Measurements from ENCODE around the gene CABYR. TPM values are rescaled to one million over a fixed set of nuclear protein-coding genes. Genes with fewer than 3 reads are reported as not detected.

Gene CABYR
- total and polyA plus RNA-seq, 2 of the 13 experiments (the other 11 are each of a cell fraction or from before 2014, with no cell fraction given): 0.71 to 0.88 TPM

DNA sequence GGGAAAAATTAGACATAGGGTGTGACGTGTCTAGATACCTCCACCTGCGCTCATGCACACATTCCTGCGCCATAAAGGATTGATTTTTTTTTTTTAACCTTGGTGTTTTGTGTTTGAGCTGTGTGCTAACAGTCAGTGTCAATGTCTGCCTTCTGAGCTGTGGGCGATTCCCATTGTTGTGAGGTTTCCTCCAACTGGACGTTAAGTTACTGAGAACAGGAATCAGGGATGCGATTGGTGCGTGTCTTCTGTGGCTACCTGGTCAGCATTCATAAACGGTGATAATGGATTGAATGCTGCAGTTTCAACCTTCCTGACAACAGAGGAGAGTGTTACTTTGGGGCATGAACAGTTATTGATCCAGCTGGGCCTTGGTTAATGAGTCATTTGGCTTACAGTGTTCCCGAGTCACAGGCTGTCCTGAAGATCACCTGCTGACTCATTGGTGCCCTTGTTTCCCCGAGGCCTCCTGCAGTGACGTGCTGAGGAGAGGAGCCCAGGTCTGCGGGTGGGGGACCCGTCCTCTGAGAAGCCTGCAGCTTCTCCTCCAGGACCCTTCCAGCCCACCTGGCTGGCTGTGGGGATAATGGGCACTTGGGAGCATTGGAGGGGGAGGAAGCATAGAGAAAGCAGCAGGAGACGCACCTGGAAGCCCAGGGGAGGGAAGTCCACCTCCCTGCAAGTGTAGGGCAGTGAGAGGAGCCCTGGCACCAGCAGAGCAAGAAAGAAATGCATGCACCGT lies 25.8 kb upstream of the CABYR start (continued):
- TF ChIP-seq, protein P1, sequence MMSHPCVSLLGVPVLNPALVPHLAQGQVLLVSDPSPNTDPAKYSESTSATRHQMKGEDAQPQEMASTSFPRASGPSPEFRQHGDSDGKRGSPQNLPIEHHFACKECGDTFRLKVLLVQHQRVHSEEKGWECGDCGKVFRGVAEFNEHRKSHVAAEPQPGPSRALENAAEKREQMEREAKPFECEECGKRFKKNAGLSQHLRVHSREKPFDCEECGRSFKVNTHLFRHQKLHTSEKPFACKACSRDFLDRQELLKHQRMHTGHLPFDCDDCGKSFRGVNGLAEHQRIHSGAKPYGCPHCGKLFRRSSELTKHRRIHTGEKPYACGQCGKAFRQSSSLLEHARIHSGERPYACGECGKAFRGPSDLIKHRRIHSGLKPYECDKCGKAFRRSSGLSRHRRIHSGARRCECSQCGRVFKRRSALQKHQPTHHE (CRISPR knock-in tag; IDR thresholded peaks at IDR 0.05; ENCODE audit: borderline replicate concordance): no peak; the same call in 1 of the 2 replicates
- TF ChIP-seq PTBP1 (IDR thresholded peaks at IDR 0.05; ENCODE audit: low read depth, low read length, poor library complexity, severe bottlenecking) (no peak), ZSCAN25 (CRISPR knock-in tag; IDR thresholded peaks at IDR 0.05) (0 out of 2 replicates have a peak, but pooled peaks have one; percentile 38), RORA (CRISPR knock-in tag; IDR thresholded peaks at IDR 0.05) (no peak), ZKSCAN1 (IDR thresholded peaks at IDR 0.05; ENCODE audit: low read length) (no peak), EHMT2 (IDR thresholded peaks at IDR 0.05; ENCODE audit: borderline replicate concordance, low read depth, low read length) (peak; percentile 44; the same call in 1 of the 2 replicates), SAP130 (CRISPR knock-in tag; IDR thresholded peaks at IDR 0.05; ENCODE audit: low read depth) (peak; percentile 85), ESRRA (CRISPR knock-in tag; IDR thresholded peaks at IDR 0.05; ENCODE audit: low read depth) (peak; percentile 40; the same call in 1 of the 2 replicates), YY1 (IDR thresholded peaks at IDR 0.05; ENCODE audit: insufficient read depth, insufficient replicate concordance, low read depth, low read length) (no peak), NFE2L1 (CRISPR knock-in tag; IDR thresholded peaks at IDR 0.05; ENCODE audit: borderline replicate concordance) (peak; percentile 92), PAWR (CRISPR knock-in tag; IDR thresholded peaks at IDR 0.05; ENCODE audit: borderline replicate concordance) (no peak), CENPT (CRISPR knock-in tag; IDR thresholded peaks at IDR 0.05; ENCODE audit: low read depth) (no peak), CEBPG (CRISPR knock-in tag; IDR thresholded peaks at IDR 0.05) (peak; percentile 52)
- TF ChIP-seq, protein P2, sequence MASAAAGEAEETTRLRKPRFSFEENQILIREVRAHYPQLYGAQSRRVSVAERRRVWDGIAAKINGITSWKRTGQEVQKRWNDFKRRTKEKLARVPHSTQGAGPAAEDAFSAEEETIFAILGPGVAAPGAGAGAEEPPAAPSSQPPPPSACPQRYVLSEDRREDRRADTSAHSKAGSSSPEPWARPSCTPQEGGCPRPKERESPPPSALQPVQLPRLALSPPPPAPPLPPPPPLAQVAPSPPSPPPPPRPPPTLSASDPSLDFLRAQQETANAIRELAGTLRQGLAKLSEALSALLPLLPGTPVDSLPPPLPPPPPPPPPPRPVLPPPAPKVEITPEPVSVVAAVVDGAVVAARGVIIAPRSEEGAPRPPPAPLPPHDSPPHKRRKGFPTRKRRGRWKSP (CRISPR knock-in tag; IDR thresholded peaks at IDR 0.05): no peak
- TF ChIP-seq, protein P3, sequence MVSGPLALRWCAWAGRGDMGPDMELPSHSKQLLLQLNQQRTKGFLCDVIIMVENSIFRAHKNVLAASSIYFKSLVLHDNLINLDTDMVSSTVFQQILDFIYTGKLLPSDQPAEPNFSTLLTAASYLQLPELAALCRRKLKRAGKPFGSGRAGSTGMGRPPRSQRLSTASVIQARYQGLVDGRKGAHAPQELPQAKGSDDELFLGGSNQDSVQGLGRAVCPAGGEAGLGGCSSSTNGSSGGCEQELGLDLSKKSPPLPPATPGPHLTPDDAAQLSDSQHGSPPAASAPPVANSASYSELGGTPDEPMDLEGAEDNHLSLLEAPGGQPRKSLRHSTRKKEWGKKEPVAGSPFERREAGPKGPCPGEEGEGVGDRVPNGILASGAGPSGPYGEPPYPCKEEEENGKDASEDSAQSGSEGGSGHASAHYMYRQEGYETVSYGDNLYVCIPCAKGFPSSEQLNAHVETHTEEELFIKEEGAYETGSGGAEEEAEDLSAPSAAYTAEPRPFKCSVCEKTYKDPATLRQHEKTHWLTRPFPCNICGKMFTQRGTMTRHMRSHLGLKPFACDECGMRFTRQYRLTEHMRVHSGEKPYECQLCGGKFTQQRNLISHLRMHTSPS (CRISPR knock-in tag; IDR thresholded peaks at IDR 0.05; ENCODE audit: low read depth): no peak
- TF ChIP-seq, protein P4, sequence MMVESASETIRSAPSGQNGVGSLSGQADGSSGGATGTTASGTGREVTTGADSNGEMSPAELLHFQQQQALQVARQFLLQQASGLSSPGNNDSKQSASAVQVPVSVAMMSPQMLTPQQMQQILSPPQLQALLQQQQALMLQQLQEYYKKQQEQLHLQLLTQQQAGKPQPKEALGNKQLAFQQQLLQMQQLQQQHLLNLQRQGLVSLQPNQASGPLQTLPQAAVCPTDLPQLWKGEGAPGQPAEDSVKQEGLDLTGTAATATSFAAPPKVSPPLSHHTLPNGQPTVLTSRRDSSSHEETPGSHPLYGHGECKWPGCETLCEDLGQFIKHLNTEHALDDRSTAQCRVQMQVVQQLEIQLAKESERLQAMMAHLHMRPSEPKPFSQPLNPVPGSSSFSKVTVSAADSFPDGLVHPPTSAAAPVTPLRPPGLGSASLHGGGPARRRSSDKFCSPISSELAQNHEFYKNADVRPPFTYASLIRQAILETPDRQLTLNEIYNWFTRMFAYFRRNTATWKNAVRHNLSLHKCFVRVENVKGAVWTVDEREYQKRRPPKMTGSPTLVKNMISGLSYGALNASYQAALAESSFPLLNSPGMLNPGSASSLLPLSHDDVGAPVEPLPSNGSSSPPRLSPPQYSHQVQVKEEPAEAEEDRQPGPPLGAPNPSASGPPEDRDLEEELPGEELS (CRISPR knock-in tag; IDR thresholded peaks at IDR 0.05): peak; percentile 88
- TF ChIP-seq, protein P5, sequence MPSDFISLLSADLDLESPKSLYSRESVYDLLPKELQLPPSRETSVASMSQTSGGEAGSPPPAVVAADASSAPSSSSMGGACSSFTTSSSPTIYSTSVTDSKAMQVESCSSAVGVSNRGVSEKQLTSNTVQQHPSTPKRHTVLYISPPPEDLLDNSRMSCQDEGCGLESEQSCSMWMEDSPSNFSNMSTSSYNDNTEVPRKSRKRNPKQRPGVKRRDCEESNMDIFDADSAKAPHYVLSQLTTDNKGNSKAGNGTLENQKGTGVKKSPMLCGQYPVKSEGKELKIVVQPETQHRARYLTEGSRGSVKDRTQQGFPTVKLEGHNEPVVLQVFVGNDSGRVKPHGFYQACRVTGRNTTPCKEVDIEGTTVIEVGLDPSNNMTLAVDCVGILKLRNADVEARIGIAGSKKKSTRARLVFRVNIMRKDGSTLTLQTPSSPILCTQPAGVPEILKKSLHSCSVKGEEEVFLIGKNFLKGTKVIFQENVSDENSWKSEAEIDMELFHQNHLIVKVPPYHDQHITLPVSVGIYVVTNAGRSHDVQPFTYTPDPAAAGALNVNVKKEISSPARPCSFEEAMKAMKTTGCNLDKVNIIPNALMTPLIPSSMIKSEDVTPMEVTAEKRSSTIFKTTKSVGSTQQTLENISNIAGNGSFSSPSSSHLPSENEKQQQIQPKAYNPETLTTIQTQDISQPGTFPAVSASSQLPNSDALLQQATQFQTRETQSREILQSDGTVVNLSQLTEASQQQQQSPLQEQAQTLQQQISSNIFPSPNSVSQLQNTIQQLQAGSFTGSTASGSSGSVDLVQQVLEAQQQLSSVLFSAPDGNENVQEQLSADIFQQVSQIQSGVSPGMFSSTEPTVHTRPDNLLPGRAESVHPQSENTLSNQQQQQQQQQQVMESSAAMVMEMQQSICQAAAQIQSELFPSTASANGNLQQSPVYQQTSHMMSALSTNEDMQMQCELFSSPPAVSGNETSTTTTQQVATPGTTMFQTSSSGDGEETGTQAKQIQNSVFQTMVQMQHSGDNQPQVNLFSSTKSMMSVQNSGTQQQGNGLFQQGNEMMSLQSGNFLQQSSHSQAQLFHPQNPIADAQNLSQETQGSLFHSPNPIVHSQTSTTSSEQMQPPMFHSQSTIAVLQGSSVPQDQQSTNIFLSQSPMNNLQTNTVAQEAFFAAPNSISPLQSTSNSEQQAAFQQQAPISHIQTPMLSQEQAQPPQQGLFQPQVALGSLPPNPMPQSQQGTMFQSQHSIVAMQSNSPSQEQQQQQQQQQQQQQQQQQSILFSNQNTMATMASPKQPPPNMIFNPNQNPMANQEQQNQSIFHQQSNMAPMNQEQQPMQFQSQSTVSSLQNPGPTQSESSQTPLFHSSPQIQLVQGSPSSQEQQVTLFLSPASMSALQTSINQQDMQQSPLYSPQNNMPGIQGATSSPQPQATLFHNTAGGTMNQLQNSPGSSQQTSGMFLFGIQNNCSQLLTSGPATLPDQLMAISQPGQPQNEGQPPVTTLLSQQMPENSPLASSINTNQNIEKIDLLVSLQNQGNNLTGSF (CRISPR knock-in tag; IDR thresholded peaks at IDR 0.05): no peak

Measured in HepG2 (cell line).